GM21515 (cell line): ENCODE measurements around the gene G3BP2.

Experiments used
- ATAC-seq: cut with Tn5 transposase; IDR thresholded peaks from one replicate; pipeline ENCODE4 v1.9.1; 2021; ENCODE audit not compliant: unreplicated experiment

The G3BP2 gene

GRCh38 chr4:75643651-75644050 lies 29.6 kb downstream of the G3BP2 start:
- ATAC-seq, result no peak

DNA sequence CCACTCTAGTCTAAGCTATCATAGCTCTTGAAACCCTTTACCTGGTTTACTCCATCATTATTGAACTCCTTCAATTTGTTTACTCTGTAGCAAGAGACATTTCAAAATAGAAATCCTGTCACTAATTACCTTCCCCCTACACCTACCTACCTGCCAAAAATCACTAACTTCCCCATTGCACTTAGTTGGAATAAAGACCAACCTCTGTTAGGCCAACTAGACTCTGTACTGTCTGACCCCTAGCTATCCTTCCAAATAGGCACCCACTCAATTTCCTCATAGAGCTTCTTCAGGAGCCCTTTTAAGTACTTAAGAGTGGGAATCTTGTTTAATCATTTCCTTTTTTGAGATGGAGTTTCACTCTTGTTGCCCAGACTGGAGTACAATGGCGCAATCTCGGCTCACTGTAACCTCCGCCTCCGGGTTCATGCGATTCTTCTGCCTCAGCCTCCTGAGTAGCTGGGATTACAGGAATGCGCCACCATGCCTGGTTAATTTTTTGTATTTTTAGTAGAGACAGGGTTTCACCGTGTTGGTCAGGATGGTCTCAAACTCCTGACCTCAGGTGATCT lies 34.0 kb downstream of the G3BP2 start:
- ATAC-seq, result no peak

- no peak for ATAC-seq
These were observed 35.4 kb downstream of the G3BP2 start for GRCh38 chr4:75637827-75638226.

GRCh38 chr4:75637176-75637575 lies 36.0 kb downstream of the G3BP2 start:
- no peak for ATAC-seq

DNA sequence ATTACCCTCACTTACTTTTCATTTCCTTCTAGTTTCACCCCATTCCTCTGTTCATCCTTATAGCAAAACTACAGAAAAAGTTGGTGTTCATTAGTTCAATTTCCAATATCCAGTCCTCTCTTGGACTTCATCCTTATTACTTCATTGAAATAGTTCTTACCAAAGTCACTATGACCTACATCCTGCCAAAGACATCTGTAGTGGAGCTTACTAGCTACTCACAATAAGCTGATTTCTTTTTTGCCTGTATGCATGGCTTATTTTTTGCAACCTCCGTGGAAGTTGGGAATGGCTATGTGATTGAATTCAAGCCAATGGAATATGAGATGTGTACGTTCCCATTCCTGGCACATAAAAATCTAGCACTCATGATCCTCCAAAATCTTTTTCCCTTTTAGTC lies 38.3 kb downstream of the G3BP2 start:
- ATAC-seq, result no peak

- no peak for ATAC-seq
These were observed 38.9 kb downstream of the G3BP2 start for GRCh38 chr4:75634281-75634680.

DNA sequence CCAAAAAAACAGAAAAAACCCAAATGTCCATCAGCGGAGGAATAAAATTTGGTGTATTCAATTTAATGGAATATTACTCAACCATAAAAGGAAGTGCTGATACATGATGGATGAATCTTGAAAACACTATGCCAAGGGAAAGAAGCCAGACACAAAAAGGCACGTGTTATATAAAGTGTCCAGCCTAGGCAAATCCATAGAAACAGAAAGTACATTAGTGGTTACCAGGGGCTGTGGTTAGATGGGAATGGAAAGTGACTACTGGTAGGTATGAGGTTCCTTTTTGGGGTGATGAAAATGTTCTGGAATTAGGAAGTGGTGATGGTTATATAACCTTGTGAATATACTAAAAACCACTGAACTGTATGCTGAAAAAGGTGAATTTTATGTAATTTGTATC lies 39.4 kb downstream of the G3BP2 start:
- ATAC-seq, result no peak

DNA sequence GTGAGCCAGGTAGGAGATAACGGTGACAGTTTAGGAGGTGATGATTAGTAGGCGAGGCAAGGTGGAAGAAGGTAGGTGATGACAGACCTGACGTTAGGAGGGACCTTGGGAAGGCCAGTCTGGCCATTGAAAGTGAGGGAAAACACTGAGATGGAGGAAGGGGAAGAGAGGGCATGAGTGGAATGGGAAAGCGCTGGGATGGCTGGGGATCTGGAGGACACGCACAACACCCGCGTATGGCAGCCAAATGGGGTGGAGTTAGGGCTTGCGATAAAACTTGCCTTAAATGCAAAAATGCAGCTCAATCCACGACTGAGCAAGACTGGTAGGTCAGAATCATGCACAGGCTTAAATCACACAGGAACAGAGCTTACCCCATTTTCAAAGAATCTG lies 42.3 kb downstream of the G3BP2 start:
- no peak for ATAC-seq

- ATAC-seq, result peak; percentile 100
These were observed 42.9 kb downstream of the G3BP2 start, which contains the start of gene CDKL2 for GRCh38 chr4:75630174-75630936. Gene CDKL2 (minus strand): TSS chr4:75630528. CDS start chr4:75625988, 4,540 bp downstream.

GRCh38 chr4:75629239-75629638 lies 44.0 kb downstream of the G3BP2 start:
- ATAC-seq, result no peak

- no peak for ATAC-seq
These were observed 50.2 kb downstream of the G3BP2 start for GRCh38 chr4:75623026-75623425.

GRCh38 chr4:75621715-75622114 lies 51.5 kb downstream of the G3BP2 start:
- ATAC-seq, result no peak

DNA sequence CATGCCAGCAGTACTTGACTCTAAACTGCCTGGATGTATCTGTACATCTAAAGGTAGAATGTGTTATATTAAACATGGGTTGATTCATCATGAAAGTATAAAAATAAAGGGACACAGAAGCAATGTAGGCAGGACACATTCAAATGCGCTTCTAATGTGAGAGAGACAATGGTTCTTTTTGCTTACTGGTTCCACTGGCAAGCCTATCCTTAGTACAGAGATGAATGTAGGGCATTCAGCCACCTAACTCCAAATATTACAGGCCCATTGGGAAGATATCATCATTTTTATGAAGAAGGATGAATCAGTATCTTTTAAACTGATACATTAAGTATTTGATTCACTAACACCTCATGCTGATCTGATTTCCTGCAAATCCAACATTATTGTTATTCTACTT lies 60.9 kb downstream of the G3BP2 start:
- no peak for ATAC-seq

DNA sequence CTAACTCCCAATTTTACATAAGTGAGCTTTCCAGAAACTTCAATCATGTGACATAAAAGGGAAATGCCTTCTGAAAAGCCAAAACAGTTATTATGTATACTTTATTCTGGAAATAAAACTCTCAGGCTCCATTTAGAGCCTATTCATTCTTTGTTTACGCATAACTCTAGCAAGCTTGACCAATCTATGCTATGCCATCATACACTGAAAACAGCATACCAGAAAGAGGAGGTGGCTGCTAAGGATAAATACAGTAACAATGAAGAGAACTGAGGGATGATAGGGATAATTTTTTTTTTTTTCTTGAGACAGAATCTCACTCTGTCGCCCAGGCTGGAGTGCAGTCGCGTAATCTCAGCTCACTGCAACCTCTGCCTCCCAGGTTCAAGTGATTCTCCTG lies 67.3 kb downstream of the G3BP2 start:
- ATAC-seq, result no peak

DNA sequence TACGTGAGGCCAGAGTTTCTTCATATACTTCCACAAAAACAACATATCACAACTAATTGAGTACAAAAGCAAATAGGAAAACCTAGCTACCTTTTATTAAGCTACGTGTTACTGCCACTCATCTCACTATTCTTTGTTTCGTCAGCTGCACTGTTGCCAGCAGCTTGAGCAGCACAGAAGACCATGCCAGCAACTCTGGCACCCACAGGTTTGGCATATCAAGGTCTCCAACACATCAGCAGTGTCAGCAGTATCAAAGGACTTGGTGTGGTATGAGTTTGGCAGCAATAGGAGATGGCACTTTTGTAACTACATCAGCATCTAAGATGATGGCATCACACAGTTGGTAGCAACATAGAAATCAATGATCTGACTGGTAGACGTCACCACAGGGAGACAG lies 73.6 kb downstream of the G3BP2 start:
- no peak for ATAC-seq

DNA sequence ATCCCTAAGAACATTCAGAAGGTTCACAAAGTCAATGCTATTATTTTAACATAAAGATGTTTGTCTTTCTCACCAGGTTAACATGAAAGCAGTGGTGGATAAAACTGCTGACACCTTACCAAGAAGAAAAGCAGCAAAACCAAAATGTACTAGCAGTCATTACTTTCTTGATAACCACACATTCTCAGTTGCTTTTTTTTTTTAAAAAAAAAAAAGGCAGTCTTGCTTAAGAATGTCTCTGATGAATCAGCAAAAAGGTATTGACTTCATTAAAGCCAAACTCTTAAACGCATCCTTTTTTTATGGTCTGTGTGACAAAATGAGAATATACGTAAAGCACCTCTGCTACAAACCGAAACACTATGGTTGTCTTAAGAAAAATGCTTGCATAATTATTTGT lies 74.8 kb downstream of the G3BP2 start:
- no peak for ATAC-seq

- no peak for ATAC-seq
These were observed 77.2 kb downstream of the G3BP2 start for GRCh38 chr4:75596061-75596460.

- ATAC-seq, result no peak
These were observed 79.8 kb downstream of the G3BP2 start for GRCh38 chr4:75593393-75593792.
